Choroid plexus epithelial cell (primary cell): ENCODE data around the gene STARD7.
"Not testable (repeated sequence)": the region's sequence is repeated elsewhere in the genome, so short reads cannot be mapped to it uniquely, and the experiment has no call there.

Experiments
- DNase-seq: peaks from one replicate; pipeline ENCODE4 v3.0.0-alpha.2; 2010; ENCODE audit warnings: low read depth
- H3K4me3 ChIP-seq: 2 replicates; pipeline ENCODE4 v1.5.1; 2011; ENCODE audit warnings: low read depth, mild to moderate bottlenecking, control low read depth, low read length, moderate library complexity
- TF ChIP-seq, protein P1 (sequence below): conservative IDR thresholded peaks from 2 replicates; pipeline ENCODE4 v1.5.1; 2011; ENCODE audit warnings: low read depth, mild to moderate bottlenecking, control low read depth, inconsistent platforms, low read length, moderate library complexity

STARD7 gene

DNA sequence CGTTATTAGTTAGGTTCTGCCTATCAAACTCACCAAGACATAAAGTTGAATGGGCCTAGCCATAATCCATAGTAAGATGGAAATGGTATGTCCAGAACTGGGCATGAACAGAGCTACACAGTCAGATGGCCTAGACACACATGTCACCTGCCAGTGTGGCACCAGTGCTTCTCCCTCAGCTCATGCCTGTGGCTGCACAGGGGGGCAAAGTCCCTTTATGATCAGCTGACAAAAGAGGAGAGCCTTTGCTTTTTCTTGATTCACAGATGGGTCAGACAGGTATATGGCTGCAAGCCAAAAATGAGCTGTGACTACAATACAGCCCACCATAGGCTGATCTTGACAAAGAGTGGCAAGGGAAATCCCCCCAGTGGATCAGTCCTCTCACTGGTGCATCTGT is 28.3 kb upstream of the STARD7 start:
- no peak for DNase-seq
- TF ChIP-seq, protein P1, sequence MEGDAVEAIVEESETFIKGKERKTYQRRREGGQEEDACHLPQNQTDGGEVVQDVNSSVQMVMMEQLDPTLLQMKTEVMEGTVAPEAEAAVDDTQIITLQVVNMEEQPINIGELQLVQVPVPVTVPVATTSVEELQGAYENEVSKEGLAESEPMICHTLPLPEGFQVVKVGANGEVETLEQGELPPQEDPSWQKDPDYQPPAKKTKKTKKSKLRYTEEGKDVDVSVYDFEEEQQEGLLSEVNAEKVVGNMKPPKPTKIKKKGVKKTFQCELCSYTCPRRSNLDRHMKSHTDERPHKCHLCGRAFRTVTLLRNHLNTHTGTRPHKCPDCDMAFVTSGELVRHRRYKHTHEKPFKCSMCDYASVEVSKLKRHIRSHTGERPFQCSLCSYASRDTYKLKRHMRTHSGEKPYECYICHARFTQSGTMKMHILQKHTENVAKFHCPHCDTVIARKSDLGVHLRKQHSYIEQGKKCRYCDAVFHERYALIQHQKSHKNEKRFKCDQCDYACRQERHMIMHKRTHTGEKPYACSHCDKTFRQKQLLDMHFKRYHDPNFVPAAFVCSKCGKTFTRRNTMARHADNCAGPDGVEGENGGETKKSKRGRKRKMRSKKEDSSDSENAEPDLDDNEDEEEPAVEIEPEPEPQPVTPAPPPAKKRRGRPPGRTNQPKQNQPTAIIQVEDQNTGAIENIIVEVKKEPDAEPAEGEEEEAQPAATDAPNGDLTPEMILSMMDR: no peak
- H3K4me3 ChIP-seq: no peak overlapping the region

DNA sequence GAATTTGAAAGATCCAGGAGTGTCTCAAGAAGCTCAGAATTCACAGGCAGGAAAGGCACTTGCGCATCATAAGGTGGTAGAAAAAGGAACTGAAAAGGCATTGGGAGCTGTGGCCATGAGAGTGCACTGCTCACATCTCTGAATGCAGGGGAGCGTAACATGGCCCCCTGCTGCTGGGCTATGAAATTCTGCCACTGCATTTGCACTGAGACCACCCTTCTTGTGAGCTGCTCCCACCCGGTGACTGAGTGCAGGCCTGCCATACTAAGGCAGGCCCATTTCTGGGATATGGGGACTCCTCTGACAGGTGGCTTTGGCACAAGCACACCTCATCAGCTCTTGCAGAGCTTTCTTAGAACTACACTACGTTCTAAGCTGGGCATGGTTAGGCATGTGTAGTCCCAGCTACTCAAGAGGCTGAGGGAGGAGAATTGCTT is 25.3 kb upstream of the STARD7 start:
- no peak overlapping the region for H3K4me3 ChIP-seq
- TF ChIP-seq, protein P1: no peak
- no peak for DNase-seq

DNA sequence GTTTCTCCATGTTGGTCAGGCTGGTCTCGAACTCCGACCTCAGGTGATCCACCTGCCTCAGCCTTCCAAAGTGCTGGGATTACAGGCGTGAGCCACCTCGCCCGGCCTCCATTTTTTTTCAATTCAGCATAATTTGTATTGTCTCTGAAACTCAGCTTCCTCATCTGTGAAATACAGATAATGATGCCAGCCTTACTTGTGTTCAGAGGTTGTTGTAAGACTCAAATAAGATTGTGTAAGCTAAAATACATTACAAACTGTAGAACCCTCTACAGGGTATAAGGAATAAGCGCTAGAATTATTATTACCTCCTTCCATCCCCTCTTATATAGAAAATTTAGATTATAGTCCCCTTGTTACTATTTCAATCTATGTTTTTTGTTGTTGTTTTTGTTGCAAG is 24.8 kb upstream of the STARD7 start:
- TF ChIP-seq, protein P1: no peak
- no peak for DNase-seq
- H3K4me3 ChIP-seq: no peak overlapping the region

DNA sequence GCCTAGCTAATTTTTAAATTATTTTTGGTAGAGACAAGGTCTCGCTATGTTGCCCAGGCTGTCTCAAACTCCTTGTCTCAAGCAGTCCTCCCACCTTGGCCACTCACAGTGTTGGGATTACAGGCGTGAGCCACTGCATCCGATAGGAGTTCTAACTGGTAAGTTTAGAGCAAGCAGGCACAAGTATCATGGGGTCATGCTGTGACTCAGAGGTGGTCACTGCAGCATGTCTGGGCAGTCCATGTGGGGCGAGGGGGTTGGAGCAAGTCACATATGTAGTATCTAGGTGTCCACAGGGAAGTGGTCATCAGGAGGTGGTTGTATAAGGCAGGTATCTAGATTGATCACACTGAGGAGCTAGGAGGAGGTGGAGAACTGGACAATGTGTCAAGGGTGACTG is 22.7 kb upstream of the STARD7 start:
- TF ChIP-seq, protein P1: no peak

DNA sequence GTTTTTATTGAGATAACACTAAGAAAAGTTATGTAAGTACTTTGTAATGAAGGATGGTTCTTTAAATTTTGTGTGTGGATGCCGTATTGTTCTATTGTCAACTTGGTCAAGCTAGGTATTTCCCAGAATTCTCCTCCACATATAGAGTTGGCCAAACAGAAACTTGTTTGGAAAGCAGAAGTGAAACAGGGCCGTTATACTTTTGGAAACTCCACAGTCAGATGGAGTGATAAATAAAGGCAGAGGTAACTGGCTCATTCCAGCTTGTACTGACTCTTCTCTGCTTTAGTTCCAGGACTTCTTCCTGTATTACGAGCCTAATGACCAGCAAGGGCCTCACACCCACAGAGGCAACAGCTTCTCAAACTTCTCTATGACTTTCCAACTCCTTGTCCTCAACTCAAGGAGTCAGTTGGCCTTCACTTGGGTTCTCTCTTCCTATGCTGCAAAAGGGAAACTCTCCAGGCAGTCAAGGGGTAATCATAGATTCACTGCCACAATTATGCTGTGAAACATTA is 16.4 kb upstream of the STARD7 start:
- DNase-seq: no peak
- TF ChIP-seq, protein P1: no peak
- H3K4me3 ChIP-seq: no peak overlapping the region

More for the DNA sequence above, 22.7 kb upstream of the STARD7 start:
- DNase-seq: no peak
- no peak overlapping the region for H3K4me3 ChIP-seq

DNA sequence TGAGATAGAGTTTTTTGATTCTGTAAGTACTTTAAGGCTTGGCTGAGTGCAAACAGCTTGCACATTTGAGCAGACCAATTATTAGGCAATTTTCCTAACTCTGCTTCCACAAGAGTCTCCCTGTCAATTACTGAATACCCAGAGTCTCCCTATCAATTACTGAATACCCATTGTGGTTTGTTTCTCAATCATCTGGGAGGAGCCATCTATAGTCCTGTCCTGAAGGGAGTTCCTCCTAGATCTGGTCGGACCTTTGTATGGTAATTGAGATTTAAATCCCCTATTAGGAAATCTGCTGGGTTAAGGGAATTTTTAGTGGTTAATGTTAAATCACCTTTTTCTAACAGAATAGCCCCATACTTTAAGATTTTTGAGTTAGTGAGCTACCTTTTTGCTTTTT is 12.5 kb upstream of the STARD7 start:
- H3K4me3 ChIP-seq, DNase-seq: not testable (repeated sequence)

DNA sequence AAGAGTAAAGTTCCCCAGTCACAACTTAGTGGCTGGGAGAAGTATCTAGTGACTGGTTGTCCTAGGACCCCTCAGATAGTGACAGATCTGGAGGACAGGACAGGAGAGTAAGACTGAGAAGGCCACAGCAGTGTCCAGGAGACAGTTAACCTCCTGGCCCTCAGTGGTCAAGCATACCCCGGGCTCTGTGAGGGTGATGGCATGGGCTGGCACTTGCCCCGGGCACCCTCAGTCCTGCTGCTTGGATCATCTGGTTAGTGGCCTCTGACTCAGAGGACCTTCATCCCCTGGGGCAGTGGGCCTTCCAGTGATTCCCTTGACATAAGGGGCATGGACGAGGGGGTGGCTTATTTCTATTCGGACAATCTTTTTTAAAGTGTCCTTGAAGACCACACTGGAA is 11.3 kb upstream of the STARD7 start:
- H3K4me3 ChIP-seq, DNase-seq: not testable (repeated sequence)

DNA sequence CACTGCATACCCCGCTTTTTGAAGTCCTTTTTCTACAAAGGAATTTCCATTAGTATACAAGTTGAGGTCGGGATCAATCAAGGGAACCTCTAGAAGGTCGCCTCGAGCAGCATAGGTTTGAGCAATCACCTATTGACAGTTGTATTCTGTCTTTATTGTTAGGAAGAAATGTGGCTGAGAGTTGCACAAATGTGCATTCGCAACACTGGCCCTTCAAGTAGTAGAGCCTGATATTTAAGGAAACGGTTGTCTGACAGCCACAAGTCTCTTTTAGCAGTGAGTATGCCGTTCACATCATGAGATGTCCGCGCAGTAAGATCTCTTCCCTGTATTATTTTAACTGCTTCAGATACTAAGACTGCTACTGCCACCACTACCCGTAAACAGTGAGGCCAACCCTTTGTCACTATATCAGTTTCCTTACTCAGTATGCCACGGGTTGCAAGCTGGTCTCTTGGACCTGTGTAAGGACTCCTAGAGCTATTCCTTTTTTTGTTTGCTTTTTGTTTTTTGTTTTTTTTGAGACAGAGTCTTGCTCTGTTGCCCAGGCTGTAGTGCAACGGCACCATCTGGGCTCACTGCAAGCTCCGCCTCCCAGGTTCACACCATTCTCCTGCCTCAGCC is 10.0 kb upstream of the STARD7 start:
- TF ChIP-seq, protein P1: no peak
- no peak overlapping the region for H3K4me3 ChIP-seq
- no peak for DNase-seq
